HepG2 (cell line): ENCODE measurements around the gene WNT1. TPM values are rescaled to one million over a fixed set of nuclear protein-coding genes. Genes with fewer than 3 reads are reported as not detected.

ENCODE experiments used
- DPF2 ChIP-seq: sonication (generic); formaldehyde crosslinking; IDR thresholded peaks from 2 replicates; pipeline ENCODE4 v1.4.0; 2020; ENCODE audit warnings: mild to moderate bottlenecking, low read depth, missing genetic modification reagents, borderline replicate concordance
- FOSL2 ChIP-seq: sonication (generic); formaldehyde crosslinking; IDR thresholded peaks from 2 replicates; pipeline ENCODE4 v1.4.0; 2020; ENCODE audit warnings: missing genetic modification reagents
- FOXK1 ChIP-seq: sonication (generic); formaldehyde crosslinking; IDR thresholded peaks from 2 replicates; pipeline ENCODE4 v1.4.0; 2020; ENCODE audit warnings: low read depth, missing genetic modification reagents, borderline replicate concordance
- GFI1 ChIP-seq: sonication (generic); formaldehyde crosslinking; IDR thresholded peaks from 2 replicates; pipeline ENCODE4 v1.5.0; 2020; ENCODE audit warnings: missing genetic modification reagents, mild to moderate bottlenecking, borderline replicate concordance
- GZF1 ChIP-seq: sonication (generic); formaldehyde crosslinking; IDR thresholded peaks from 2 replicates; pipeline ENCODE4 v1.5.1; 2020; ENCODE audit warnings: mild to moderate bottlenecking, missing genetic modification reagents
- HDAC2 ChIP-seq: sonication (generic); formaldehyde crosslinking; IDR thresholded peaks from 2 replicates; pipeline ENCODE4 v1.4.0; 2020; ENCODE audit warnings: missing genetic modification reagents
- KLF12 ChIP-seq: sonication (generic); formaldehyde crosslinking; IDR thresholded peaks from 2 replicates; pipeline ENCODE4 v1.4.0; 2020; ENCODE audit warnings: missing genetic modification reagents, borderline replicate concordance
- NR3C1 ChIP-seq: sonication (generic); formaldehyde crosslinking; IDR thresholded peaks from 2 replicates; pipeline ENCODE4 v1.4.0; 2020; ENCODE audit warnings: missing genetic modification reagents
- PATZ1 ChIP-seq: sonication (generic); formaldehyde crosslinking; IDR thresholded peaks from 2 replicates; pipeline ENCODE4 v1.4.0; 2020; ENCODE audit warnings: missing genetic modification reagents
- PLRG1 ChIP-seq: fragments of 450-650 bp; conservative IDR thresholded peaks from 2 replicates; pipeline ENCODE4 v1.6.1; 2016
- SIX4 ChIP-seq: sonication (generic); formaldehyde crosslinking; IDR thresholded peaks from 2 replicates; pipeline ENCODE4 v1.4.0; 2020; ENCODE audit warnings: missing genetic modification reagents
- SP140L ChIP-seq: sonication (generic); formaldehyde crosslinking; IDR thresholded peaks from 2 replicates; pipeline ENCODE4 v1.4.0; 2020; ENCODE audit warnings: missing genetic modification reagents, borderline replicate concordance
- ZNF230 ChIP-seq: sonication (generic); formaldehyde crosslinking; IDR thresholded peaks from 2 replicates; pipeline ENCODE4 v1.4.0; 2020; ENCODE audit warnings: mild to moderate bottlenecking, missing genetic modification reagents
- ZNF234 ChIP-seq: sonication (generic); formaldehyde crosslinking; conservative IDR thresholded peaks from 2 replicates; pipeline ENCODE4 v1.5.1; 2020; ENCODE audit warnings: mild to moderate bottlenecking, missing genetic modification reagents
- ZNF367 ChIP-seq: sonication (generic); formaldehyde crosslinking; IDR thresholded peaks from 2 replicates; pipeline ENCODE4 v1.4.0; 2020; ENCODE audit warnings: missing genetic modification reagents, borderline replicate concordance
- ZNF468 ChIP-seq: sonication (generic); formaldehyde crosslinking; IDR thresholded peaks from 2 replicates; pipeline ENCODE4 v1.8.0; 2022; ENCODE audit warnings: mild to moderate bottlenecking, moderate library complexity, missing genetic modification reagents
- ZNF749 ChIP-seq: sonication (generic); formaldehyde crosslinking; IDR thresholded peaks from 2 replicates; pipeline ENCODE4 v1.8.0; 2022; ENCODE audit warnings: mild to moderate bottlenecking, missing genetic modification reagents, moderate library complexity, borderline replicate concordance
- ZSCAN22 ChIP-seq: sonication (generic); formaldehyde crosslinking; IDR thresholded peaks from 2 replicates; pipeline ENCODE4 v1.4.0; 2020; ENCODE audit warnings: mild to moderate bottlenecking, missing genetic modification reagents
- ZSCAN5A ChIP-seq: sonication (generic); formaldehyde crosslinking; IDR thresholded peaks from 2 replicates; pipeline ENCODE4 v1.8.0; 2022; ENCODE audit warnings: mild to moderate bottlenecking, missing genetic modification reagents, borderline replicate concordance
- polyA plus RNA-seq, 8 experiments: library from polyadenylated mRNA; depleted of rRNA in 3 of 8; stranded (reverse) in 7 of 8; unstranded in 1 of 8; fragments of >200 nt; fragmentation: Illumina TruSeq in 4 of 8; extraction: Trizol in 4 of 8; gene quantifications; 2 replicates each; pipeline versions ENCODE4 v1.2.1 to v1.2.3, GENCODE V29; 2011 to 2016; ENCODE audit warnings: low read depth in 4 of 8, missing spikeins in 1 of 8, mixed read lengths in 1 of 8; ENCODE audit not compliant: insufficient read depth in 1 of 8
- total RNA-seq, 5 experiments: library from RNA; depleted of rRNA; stranded (reverse); fragments of >200 nt; fragmentation: Illumina TruSeq; extraction: Trizol; gene quantifications; 2 replicates each; pipeline ENCODE4 v1.2.3, GENCODE V29; 2016; ENCODE audit warnings: low read depth in 1 of 5
- TF ChIP-seq, protein P1 (sequence below): sonication (generic); formaldehyde crosslinking; IDR thresholded peaks from 2 replicates; pipeline ENCODE4 v1.4.0; 2020; ENCODE audit warnings: mild to moderate bottlenecking, missing genetic modification reagents
- TF ChIP-seq, protein P2 (sequence below): sonication (generic); formaldehyde crosslinking; IDR thresholded peaks from 2 replicates; pipeline ENCODE4 v1.8.1; 2023; ENCODE audit warnings: missing genetic modification reagents, inconsistent platforms, borderline replicate concordance
- TF ChIP-seq, protein P3 (sequence below): sonication (generic); formaldehyde crosslinking; IDR thresholded peaks from 2 replicates; pipeline ENCODE4 v1.4.0; 2020; ENCODE audit warnings: missing genetic modification reagents

Gene WNT1
- total and polyA plus RNA-seq, 2 of the 13 experiments (the other 11 are each of a cell fraction or from before 2014, with no cell fraction given) = not detected

GRCh38 chr12:49018261-49019119, 40.4 kb downstream of the WNT1 start, which contains the start of gene PRKAG1 (continued):
- peak; percentile 62; the same call in 1 of the 2 replicates for TF ChIP-seq ZNF230 (CRISPR knock-in tag)
- TF ChIP-seq, protein P1, sequence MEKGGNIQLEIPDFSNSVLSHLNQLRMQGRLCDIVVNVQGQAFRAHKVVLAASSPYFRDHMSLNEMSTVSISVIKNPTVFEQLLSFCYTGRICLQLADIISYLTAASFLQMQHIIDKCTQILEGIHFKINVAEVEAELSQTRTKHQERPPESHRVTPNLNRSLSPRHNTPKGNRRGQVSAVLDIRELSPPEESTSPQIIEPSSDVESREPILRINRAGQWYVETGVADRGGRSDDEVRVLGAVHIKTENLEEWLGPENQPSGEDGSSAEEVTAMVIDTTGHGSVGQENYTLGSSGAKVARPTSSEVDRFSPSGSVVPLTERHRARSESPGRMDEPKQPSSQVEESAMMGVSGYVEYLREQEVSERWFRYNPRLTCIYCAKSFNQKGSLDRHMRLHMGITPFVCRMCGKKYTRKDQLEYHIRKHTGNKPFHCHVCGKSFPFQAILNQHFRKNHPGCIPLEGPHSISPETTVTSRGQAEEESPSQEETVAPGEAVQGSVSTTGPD = no peak
- no peak for TF ChIP-seq SP140L (CRISPR knock-in tag)
- no peak for TF ChIP-seq ZSCAN22
- peak; percentile 88 for TF ChIP-seq PATZ1 (CRISPR knock-in tag)
- no peak for TF ChIP-seq GFI1 (CRISPR knock-in tag)
- TF ChIP-seq, protein P2, sequence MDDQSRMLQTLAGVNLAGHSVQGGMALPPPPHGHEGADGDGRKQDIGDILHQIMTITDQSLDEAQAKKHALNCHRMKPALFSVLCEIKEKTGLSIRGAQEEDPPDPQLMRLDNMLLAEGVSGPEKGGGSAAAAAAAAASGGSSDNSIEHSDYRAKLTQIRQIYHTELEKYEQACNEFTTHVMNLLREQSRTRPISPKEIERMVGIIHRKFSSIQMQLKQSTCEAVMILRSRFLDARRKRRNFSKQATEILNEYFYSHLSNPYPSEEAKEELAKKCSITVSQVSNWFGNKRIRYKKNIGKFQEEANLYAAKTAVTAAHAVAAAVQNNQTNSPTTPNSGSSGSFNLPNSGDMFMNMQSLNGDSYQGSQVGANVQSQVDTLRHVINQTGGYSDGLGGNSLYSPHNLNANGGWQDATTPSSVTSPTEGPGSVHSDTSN (CRISPR knock-in tag) = no peak
- TF ChIP-seq FOXK1 (CRISPR knock-in tag) = peak; percentile 54; the same call in 1 of the 2 replicates
- TF ChIP-seq ZSCAN5A (CRISPR knock-in tag) = no peak
- TF ChIP-seq SIX4 (CRISPR knock-in tag) = no peak
- no peak for TF ChIP-seq ZNF468 (CRISPR knock-in tag)
- no peak; the same call in 1 of the 2 replicates for TF ChIP-seq ZNF749 (CRISPR knock-in tag)
- peak; percentile 96; the same call in 1 of the 2 replicates for TF ChIP-seq KLF12
- no peak for TF ChIP-seq PLRG1
- TF ChIP-seq ZNF234 (CRISPR knock-in tag) = no peak
- TF ChIP-seq, protein P3, sequence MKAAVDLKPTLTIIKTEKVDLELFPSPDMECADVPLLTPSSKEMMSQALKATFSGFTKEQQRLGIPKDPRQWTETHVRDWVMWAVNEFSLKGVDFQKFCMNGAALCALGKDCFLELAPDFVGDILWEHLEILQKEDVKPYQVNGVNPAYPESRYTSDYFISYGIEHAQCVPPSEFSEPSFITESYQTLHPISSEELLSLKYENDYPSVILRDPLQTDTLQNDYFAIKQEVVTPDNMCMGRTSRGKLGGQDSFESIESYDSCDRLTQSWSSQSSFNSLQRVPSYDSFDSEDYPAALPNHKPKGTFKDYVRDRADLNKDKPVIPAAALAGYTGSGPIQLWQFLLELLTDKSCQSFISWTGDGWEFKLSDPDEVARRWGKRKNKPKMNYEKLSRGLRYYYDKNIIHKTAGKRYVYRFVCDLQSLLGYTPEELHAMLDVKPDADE (CRISPR knock-in tag) = no peak
- peak; percentile 34 for TF ChIP-seq FOSL2
- TF ChIP-seq GZF1 (CRISPR knock-in tag) = no peak; the same call in 1 of the 2 replicates
- no peak for TF ChIP-seq DPF2 (CRISPR knock-in tag)
- TF ChIP-seq ZNF367 = no peak; the same call in 1 of the 2 replicates
- no peak for TF ChIP-seq NR3C1 (CRISPR knock-in tag)
- TF ChIP-seq HDAC2 (CRISPR knock-in tag) = peak; percentile 44; the same call in 1 of the 2 replicates
